WTC11 (cell line): ENCODE results near the gene MGMT. TPM values are rescaled to one million over a fixed set of nuclear protein-coding genes. Genes with fewer than 3 reads are reported as not detected.

ENCODE experiments used
- ATAC-seq: fragments of 200-7000 bp; cut with Tn5 transposase; 2 replicates; pipeline ENCODE4 v1.10.0; 2021; ENCODE audit warnings: mild to moderate bottlenecking, moderate library complexity
- CTCF ChIA-PET: fragments of 300-600 bp; sonication (Branson Sonifier 250); formaldehyde crosslinking; loops from one replicate; lab custom pipeline; 2021; ENCODE audit warnings: antibody characterized with exemption; lab: Charles Lee
- POLR2A ChIA-PET: fragments of 350-600 bp; sonication (Branson Sonifier 250); formaldehyde crosslinking; loops from one replicate; lab custom pipeline; 2021; ENCODE audit warnings: antibody characterized with exemption; lab: Charles Lee
- DNase-seq: peaks from one replicate; pipeline ENCODE4 v3.0.0; 2021; ENCODE audit warnings: low spot score
- H3K27ac Mint-ChIP-seq: 2 replicates; pipeline ENCODE4 v1.8.0; 2021; ENCODE audit warnings: mixed read lengths
- H3K27me3 Mint-ChIP-seq: 2 replicates; pipeline ENCODE4 v1.8.0; 2021; ENCODE audit warnings: low read depth, mild to moderate bottlenecking, moderate library complexity, mixed read lengths
- H3K36me3 Mint-ChIP-seq: 2 replicates; pipeline ENCODE4 v1.8.0; 2021; ENCODE audit warnings: mixed read lengths
- H3K4me1 Mint-ChIP-seq: 2 replicates; pipeline ENCODE4 v1.8.0; 2022; ENCODE audit warnings: mixed read lengths
- H3K4me3 Mint-ChIP-seq: 2 replicates; pipeline ENCODE4 v1.8.0; 2021; ENCODE audit warnings: mild to moderate bottlenecking, moderate library complexity, mixed read lengths
- H3K9me3 Mint-ChIP-seq: 2 replicates; pipeline ENCODE4 v1.8.0; 2021; ENCODE audit warnings: mixed read lengths
- GABPB1 ChIP-seq: sonication (generic); formaldehyde crosslinking; IDR thresholded peaks from 2 replicates; pipeline ENCODE4 v1.8.1; 2023; ENCODE audit warnings: mild to moderate bottlenecking, missing genetic modification reagents
- NR3C1 ChIP-seq: sonication (generic); formaldehyde crosslinking; conservative IDR thresholded peaks from 2 replicates; pipeline ENCODE4 v1.8.1; 2023; ENCODE audit warnings: low read depth, mild to moderate bottlenecking, missing genetic modification reagents
- PRRX2 ChIP-seq: fragments of 250-450 bp; sonication (Bioruptor Pico); IDR thresholded peaks from 2 replicates; pipeline ENCODE4 v1.8.0; 2021; ENCODE audit warnings: mild to moderate bottlenecking
- RORB ChIP-seq: fragments of 250-450 bp; sonication (Bioruptor Pico); IDR thresholded peaks from 2 replicates; pipeline ENCODE4 v1.9.0; 2021; ENCODE audit warnings: mild to moderate bottlenecking
- SMAD4 ChIP-seq: sonication (generic); formaldehyde crosslinking; IDR thresholded peaks from 2 replicates; pipeline ENCODE4 v1.8.0; 2022; ENCODE audit warnings: mild to moderate bottlenecking, missing genetic modification reagents
- SOX15 ChIP-seq: fragments of 250-450 bp; sonication (Bioruptor Pico); IDR thresholded peaks from 2 replicates; pipeline ENCODE4 v1.9.0; 2021; ENCODE audit warnings: mild to moderate bottlenecking
- TEAD4 ChIP-seq: sonication (generic); formaldehyde crosslinking; IDR thresholded peaks from 2 replicates; pipeline ENCODE4 v1.8.0; 2022; ENCODE audit warnings: mild to moderate bottlenecking, missing genetic modification reagents
- TP53 ChIP-seq: sonication (generic); formaldehyde crosslinking; IDR thresholded peaks from 2 replicates; pipeline ENCODE4 v1.8.1; 2023; ENCODE audit warnings: mild to moderate bottlenecking, missing genetic modification reagents
- ZNF219 ChIP-seq: sonication (generic); formaldehyde crosslinking; IDR thresholded peaks from 2 replicates; pipeline ENCODE4 v1.8.0; 2023; ENCODE audit warnings: missing genetic modification reagents, mild to moderate bottlenecking, borderline replicate concordance
- ZNF232 ChIP-seq: sonication (generic); formaldehyde crosslinking; IDR thresholded peaks from 2 replicates; pipeline ENCODE4 v1.8.0; 2022; ENCODE audit warnings: mild to moderate bottlenecking, missing genetic modification reagents
- total RNA-seq: library from RNA; stranded (reverse); gene quantifications from 3 replicates; pipeline ENCODE4 v1.2.3, GENCODE V29; 2021
- TF ChIP-seq, protein P1 (sequence below): sonication (generic); formaldehyde crosslinking; IDR thresholded peaks from 2 replicates; pipeline ENCODE4 v1.8.1; 2023; ENCODE audit warnings: mild to moderate bottlenecking, missing genetic modification reagents, borderline replicate concordance
- TF ChIP-seq, protein P2 (sequence below): fragments of 250-450 bp; sonication (Bioruptor Pico); IDR thresholded peaks from 2 replicates; pipeline ENCODE4 v1.8.0; 2021; ENCODE audit warnings: mild to moderate bottlenecking
- TF ChIP-seq, protein P3 (sequence below): fragments of 250-450 bp; sonication (Bioruptor Pico); conservative IDR thresholded peaks from 2 replicates; pipeline ENCODE4 v1.9.0; 2021; ENCODE audit warnings: mild to moderate bottlenecking
- TF ChIP-seq, protein P4 (sequence below): sonication (generic); formaldehyde crosslinking; IDR thresholded peaks from 2 replicates; pipeline ENCODE4 v1.8.1; 2022; ENCODE audit warnings: low read depth, missing genetic modification reagents, borderline replicate concordance
- TF ChIP-seq, protein P5 (sequence below): sonication (generic); formaldehyde crosslinking; IDR thresholded peaks from 2 replicates; pipeline ENCODE4 v1.8.1; 2023; ENCODE audit warnings: mild to moderate bottlenecking, missing genetic modification reagents, moderate library complexity
- TF ChIP-seq, protein P6 (sequence below): sonication (generic); formaldehyde crosslinking; IDR thresholded peaks from 2 replicates; pipeline ENCODE4 v1.8.0; 2022; ENCODE audit warnings: mild to moderate bottlenecking, missing genetic modification reagents

Gene MGMT
- total RNA-seq, 1 experiment from 2014 or later = 11.8 TPM

DNA sequence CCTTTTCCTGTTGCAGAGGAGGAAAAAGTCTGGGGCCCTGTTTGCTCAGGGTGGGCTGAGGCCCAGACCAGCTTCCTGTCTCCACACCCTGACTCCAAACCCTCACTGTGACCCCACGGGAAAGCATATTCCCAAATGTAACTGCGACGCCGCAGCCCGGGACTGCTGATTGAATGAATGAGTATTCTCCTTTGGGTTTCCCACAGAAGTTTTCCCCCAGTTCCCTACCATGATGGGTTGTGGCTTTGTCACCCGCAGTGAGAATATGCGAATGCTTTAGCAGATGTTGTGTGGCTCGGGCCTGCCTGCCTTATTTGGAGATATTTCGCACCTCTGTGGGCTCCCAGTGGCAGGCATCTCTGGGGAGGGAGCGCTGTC is 50.6 kb downstream of the MGMT start (continued):
- TF ChIP-seq, protein P1, sequence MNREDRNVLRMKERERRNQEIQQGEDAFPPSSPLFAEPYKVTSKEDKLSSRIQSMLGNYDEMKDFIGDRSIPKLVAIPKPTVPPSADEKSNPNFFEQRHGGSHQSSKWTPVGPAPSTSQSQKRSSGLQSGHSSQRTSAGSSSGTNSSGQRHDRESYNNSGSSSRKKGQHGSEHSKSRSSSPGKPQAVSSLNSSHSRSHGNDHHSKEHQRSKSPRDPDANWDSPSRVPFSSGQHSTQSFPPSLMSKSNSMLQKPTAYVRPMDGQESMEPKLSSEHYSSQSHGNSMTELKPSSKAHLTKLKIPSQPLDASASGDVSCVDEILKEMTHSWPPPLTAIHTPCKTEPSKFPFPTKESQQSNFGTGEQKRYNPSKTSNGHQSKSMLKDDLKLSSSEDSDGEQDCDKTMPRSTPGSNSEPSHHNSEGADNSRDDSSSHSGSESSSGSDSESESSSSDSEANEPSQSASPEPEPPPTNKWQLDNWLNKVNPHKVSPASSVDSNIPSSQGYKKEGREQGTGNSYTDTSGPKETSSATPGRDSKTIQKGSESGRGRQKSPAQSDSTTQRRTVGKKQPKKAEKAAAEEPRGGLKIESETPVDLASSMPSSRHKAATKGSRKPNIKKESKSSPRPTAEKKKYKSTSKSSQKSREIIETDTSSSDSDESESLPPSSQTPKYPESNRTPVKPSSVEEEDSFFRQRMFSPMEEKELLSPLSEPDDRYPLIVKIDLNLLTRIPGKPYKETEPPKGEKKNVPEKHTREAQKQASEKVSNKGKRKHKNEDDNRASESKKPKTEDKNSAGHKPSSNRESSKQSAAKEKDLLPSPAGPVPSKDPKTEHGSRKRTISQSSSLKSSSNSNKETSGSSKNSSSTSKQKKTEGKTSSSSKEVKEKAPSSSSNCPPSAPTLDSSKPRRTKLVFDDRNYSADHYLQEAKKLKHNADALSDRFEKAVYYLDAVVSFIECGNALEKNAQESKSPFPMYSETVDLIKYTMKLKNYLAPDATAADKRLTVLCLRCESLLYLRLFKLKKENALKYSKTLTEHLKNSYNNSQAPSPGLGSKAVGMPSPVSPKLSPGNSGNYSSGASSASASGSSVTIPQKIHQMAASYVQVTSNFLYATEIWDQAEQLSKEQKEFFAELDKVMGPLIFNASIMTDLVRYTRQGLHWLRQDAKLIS (CRISPR knock-in tag) = no peak
- TF ChIP-seq RORB (CRISPR knock-in tag) = no peak
- TF ChIP-seq, protein P2, sequence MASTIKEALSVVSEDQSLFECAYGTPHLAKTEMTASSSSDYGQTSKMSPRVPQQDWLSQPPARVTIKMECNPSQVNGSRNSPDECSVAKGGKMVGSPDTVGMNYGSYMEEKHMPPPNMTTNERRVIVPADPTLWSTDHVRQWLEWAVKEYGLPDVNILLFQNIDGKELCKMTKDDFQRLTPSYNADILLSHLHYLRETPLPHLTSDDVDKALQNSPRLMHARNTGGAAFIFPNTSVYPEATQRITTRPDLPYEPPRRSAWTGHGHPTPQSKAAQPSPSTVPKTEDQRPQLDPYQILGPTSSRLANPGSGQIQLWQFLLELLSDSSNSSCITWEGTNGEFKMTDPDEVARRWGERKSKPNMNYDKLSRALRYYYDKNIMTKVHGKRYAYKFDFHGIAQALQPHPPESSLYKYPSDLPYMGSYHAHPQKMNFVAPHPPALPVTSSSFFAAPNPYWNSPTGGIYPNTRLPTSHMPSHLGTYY = no peak

DNA sequence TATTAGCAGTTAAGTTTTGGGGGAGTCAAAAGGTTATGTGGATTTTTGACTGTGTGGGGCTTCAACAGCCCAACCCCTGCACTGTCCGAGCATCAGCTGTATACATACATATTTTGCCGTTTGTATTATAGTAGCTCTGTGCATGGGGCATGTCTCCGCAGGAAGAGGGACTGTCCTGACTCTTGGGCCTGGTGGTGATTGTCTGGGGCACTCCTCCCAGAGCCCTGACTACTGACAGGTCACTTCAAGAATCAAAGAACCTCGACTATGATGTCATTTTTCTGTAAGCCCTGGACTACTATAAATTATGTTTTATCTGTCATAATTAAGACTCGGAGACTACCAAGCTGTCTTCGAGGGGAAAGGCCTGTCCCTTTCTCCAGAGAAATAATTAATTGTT is 51.8 kb downstream of the MGMT start:
- CTCF ChIA-PET = no interaction called here

More for the DNA sequence above, 51.8 kb downstream of the MGMT start:
- H3K4me3 Mint-ChIP-seq = no peak overlapping the region
- H3K36me3 Mint-ChIP-seq = peaks cover 7% of the 10 kb centered on the region; the same call in 1 of the 2 replicates
- no peak for TF ChIP-seq NR3C1 (CRISPR knock-in tag)
- no peak for TF ChIP-seq RORB (CRISPR knock-in tag)
- TF ChIP-seq, protein P3, sequence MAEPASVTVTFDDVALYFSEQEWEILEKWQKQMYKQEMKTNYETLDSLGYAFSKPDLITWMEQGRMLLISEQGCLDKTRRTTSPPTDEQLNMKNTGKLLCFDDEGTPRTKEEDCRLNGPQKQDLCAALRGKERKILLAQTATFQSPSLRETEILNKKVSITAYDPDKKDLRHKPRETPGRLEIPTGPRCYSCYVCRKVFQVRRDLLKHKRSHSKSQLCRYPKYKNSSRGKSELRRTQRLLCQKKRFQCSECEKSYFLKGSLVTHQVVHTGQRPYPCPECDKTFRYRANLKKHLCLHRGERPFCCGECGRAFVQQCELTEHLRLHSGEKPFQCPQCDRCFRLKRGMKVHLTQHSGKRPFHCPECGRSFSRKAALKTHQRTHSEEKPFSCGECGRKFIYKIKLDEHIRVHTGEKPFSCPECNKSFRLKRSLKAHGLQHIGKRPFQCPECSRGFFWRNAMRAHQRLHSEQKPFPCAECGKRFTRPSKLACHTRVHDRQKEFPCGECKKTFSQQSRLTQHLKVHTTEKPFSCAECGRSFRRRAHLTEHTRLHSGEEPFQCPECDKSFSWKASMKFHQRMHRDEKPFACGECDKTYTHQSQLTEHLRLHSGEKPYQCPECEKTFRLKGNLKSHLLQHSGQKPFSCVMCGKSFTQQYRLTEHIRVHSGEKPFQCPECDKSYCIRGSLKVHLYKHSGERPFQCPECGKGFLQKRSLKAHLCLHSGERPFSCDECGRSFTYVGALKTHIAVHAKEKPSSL = no peak
- TF ChIP-seq, protein P4, sequence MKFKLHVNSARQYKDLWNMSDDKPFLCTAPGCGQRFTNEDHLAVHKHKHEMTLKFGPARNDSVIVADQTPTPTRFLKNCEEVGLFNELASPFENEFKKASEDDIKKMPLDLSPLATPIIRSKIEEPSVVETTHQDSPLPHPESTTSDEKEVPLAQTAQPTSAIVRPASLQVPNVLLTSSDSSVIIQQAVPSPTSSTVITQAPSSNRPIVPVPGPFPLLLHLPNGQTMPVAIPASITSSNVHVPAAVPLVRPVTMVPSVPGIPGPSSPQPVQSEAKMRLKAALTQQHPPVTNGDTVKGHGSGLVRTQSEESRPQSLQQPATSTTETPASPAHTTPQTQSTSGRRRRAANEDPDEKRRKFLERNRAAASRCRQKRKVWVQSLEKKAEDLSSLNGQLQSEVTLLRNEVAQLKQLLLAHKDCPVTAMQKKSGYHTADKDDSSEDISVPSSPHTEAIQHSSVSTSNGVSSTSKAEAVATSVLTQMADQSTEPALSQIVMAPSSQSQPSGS (CRISPR knock-in tag) = no peak
- TF ChIP-seq SMAD4 = no peak
- TF ChIP-seq, protein P5, sequence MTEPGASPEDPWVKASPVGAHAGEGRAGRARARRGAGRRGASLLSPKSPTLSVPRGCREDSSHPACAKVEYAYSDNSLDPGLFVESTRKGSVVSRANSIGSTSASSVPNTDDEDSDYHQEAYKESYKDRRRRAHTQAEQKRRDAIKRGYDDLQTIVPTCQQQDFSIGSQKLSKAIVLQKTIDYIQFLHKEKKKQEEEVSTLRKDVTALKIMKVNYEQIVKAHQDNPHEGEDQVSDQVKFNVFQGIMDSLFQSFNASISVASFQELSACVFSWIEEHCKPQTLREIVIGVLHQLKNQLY (CRISPR knock-in tag) = no peak
- TF ChIP-seq PRRX2 = no peak
- TF ChIP-seq TP53 (CRISPR knock-in tag) = no peak
- TF ChIP-seq, protein P6, sequence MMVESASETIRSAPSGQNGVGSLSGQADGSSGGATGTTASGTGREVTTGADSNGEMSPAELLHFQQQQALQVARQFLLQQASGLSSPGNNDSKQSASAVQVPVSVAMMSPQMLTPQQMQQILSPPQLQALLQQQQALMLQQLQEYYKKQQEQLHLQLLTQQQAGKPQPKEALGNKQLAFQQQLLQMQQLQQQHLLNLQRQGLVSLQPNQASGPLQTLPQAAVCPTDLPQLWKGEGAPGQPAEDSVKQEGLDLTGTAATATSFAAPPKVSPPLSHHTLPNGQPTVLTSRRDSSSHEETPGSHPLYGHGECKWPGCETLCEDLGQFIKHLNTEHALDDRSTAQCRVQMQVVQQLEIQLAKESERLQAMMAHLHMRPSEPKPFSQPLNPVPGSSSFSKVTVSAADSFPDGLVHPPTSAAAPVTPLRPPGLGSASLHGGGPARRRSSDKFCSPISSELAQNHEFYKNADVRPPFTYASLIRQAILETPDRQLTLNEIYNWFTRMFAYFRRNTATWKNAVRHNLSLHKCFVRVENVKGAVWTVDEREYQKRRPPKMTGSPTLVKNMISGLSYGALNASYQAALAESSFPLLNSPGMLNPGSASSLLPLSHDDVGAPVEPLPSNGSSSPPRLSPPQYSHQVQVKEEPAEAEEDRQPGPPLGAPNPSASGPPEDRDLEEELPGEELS (CRISPR knock-in tag) = no peak
- TF ChIP-seq ZNF219 (CRISPR knock-in tag) = no peak
- TF ChIP-seq GABPB1 (CRISPR knock-in tag) = no peak
- TF ChIP-seq ZNF232 = no peak
- no peak for TF ChIP-seq SOX15 (CRISPR knock-in tag)
- TF ChIP-seq TEAD4 (CRISPR knock-in tag) = no peak
- no peaks in the 10 kb centered on the region for H3K9me3 Mint-ChIP-seq
- DNase-seq = no peak
- no peak for ATAC-seq
- POLR2A ChIA-PET = no interaction called here
- no peak overlapping the region for H3K27ac Mint-ChIP-seq
- H3K4me1 Mint-ChIP-seq = peaks cover 30% of the 10 kb centered on the region
- H3K27me3 Mint-ChIP-seq = no peaks in the 10 kb centered on the region
